NCI-H748 treated with DMSO at 0.1 percent for 48 hours (cell line): Measurements from ENCODE around the gene LDHAL6A.
"Not testable (repeated sequence)": the region's sequence is repeated elsewhere in the genome, so short reads cannot be mapped to it uniquely, and the experiment has no call there.

Source experiments
- DNase-seq: peaks from one replicate; lab custom pipeline; 2025; lab: John Stamatoyannopoulos, UW

LDHAL6A gene

DNA sequence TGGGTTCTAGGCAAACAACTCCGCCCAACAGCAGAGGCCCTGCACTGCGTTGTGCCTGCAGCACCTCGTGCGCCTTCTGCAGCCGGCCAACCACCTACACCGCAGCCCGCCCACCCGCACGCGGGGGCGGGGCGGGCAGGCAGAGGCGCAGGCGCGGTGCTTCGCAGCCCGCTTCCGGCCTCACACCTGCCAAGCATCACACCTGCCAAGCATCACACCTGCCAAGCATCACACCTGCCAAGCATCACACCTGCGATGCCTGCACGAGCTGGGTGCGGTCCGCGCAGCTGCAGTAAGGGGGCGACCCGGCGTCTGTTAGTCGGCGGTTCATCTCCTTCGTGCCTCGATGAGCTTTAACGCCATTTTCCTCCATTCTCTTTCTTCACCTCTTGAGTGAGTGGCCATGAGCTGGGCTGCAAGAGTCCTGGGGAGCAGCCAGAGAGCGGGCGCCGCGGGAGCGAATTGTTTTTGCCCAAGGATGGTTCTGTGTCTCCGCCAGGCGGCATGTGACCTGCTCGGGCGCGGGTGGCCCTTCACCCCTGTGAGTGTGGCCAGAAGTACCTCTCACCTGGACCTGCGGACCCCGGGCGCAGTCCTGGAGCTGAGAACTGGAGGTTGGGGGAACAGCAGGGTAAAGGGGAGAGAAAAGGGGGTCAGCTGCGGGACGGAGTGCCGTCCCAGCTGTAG lies at the start of gene LDHAL6A:
LDHAL6A (plus strand) TSS at position 171 of the 687 bp plus-strand sequence. CDS start 825 bp downstream, outside the sequence.
- DNase-seq = no peak

GRCh38 chr11:18407400-18407799 lies 48.3 kb upstream of the LDHAL6A start:
- not testable (repeated sequence) for DNase-seq

DNA sequence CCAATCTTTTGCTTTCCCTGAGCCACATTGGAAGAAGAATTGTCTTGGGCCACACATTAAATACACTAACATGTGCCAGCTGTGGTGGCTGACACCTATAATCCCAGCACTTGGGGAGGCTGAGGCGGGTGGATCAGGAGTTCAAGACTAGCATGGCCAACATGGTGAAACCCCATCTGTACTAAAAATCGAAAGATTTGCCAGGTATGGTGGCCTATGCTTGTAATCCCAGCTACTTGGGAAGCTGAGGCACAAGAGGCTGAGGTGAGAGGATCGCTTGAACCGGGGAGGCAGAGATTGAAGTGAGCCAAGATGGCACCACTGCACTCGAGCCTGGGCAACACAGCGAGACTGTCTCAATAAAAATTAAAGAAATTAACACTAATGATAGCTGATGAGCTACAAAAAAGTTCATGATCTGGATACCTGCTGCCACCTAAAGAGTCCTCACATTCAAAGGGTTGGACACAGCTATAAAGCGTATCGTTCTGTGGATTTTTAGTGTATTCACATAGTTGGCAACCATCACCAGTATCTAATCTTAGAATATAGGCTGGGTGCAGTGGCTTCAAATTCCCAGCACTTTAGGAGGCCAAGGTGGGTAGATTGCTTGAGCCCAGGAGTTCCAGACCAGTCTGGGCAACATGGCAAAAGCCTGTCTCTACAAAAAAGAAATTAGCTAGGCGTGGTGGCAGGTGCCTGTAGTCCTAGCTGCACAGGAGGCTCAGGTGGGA lies 46.9 kb upstream of the LDHAL6A start:
- no peak for DNase-seq

DNA sequence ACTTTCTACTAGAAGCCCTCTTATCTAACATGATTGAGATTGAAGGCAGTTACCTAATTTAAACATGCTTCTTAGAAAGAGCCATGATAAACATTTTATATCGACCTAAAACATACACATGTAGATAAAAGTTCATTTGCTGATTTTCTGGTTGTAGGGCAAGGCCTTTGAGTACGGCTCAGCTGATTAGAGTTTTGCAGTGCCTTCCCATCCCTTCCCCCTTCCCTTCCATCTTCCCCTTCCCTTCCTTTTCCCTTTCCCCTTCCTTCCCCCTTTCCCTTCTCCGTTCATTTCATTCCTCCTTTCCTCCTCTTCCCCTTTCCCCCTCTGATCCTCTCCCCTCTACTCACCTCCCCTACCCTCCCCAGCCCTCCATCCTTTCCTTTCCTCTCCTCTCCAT lies 39.2 kb upstream of the LDHAL6A start:
- no peak for DNase-seq

- DNase-seq = no peak
Measured at GRCh38 chr11:18419040-18419439, 36.6 kb upstream of the LDHAL6A start.

DNA sequence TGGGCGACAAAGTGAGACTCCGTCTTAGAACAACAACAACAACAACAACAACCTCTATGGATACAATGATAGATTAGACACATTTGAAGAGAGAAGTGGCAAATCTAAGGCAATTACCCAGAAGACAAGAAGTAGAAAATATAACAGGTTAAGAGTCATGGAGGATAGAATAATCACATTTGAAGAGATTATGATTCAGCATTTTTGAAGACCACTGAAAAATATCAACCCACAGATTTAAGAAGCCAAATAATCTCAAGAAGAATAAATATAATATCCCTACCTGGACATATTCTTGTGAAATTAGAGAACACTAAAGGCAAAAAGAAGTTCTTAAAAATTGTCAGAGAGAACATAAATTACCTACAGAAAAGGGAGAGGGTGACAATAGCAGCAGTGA lies 35.6 kb upstream of the LDHAL6A start:
- DNase-seq = no peak

DNA sequence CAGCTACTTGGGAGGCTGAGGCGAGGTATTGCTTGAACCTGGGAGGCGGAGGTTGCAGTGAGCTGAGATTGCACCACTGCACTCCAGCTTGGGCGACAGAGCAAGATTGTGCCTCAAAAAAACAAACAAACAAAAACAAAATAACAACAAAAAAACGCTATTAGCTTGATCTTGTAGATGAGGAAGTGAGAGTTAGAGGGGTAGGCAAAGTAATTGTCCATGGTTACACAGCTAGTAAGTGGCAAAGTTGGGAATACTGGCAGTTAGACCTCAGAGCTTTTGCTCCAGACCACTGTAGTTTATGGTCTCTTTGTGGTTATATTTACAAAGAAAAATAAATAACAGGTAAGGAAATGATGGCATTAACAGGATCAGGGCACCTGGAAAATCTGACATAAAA lies 28.4 kb upstream of the LDHAL6A start:
- DNase-seq = no peak

DNA sequence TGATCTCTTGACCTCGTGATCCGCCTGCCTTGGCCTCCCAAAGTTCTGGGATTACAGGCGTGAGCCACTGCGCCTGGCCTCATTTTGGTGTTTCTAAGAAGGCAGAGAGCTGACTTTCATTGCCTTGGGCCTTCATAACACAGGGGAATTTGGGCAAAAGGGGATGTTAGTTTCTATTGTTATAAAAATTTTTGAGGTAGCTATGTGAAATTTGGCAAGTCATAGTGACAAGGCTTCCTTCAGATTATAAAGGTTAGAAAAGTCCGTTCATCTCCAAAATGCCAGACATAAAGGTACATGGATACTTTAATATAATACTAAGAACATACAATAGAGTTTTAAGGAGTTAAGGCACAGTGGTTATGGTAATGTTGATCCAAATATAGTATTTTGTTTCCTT lies 26.3 kb upstream of the LDHAL6A start:
- no peak for DNase-seq

DNA sequence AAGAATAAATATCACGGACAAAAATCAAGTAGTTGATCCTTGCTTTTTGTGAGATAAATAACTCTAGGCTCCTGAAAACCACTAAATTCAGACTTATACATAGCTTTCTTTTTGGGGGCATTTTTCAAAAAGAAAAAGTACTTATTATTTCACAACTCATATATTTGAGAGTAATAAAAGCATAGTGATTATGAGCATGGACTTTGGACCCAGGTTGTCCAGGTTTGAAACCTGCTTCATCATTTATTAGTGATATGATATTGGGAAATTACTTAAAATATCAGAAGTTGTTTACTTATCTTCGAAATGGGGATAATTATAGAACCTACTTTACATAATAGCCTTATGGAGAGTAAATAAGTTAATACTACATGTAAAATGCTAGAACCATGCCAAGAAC lies 17.0 kb upstream of the LDHAL6A start:
- no peak for DNase-seq

DNA sequence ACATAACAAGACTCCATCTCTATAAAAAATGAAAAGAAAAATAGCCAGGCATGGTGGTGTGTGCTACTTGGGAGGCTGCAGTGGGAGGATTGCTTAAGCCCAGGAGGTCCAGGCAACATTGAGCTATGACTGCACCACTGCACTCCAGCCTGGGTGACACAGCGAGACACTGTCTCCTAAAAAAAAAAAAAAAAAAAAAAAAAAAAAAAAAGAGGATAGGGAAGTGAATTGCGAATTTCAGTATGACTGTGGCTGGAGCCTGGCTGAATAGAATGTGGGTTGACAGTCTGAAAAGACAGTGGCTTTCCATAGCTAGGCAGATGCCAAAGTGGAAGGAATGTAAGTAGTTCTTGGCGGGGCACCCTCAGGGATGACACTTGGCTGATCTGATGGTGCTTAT lies 6.4 kb upstream of the LDHAL6A start:
- DNase-seq = no peak

DNA sequence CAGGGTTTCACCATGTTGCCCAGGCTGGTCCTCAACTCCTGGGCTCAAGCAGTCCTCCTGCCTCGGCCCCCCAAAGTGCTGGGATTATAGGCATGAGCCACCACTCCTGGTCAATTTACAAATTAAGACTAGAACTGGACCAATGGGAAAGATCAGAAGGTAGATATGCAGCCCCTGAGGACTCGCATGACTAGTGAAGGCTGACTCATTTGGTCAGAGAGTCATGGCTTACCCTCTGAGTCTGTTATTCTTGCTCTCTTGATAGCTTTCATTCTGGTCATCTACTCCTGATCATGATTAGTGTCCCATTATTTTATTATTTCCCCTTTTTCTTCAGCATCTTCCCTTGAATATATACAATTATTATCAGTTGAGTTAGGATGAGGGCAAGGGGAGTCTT lies 2.7 kb upstream of the LDHAL6A start:
- no peak for DNase-seq

DNA sequence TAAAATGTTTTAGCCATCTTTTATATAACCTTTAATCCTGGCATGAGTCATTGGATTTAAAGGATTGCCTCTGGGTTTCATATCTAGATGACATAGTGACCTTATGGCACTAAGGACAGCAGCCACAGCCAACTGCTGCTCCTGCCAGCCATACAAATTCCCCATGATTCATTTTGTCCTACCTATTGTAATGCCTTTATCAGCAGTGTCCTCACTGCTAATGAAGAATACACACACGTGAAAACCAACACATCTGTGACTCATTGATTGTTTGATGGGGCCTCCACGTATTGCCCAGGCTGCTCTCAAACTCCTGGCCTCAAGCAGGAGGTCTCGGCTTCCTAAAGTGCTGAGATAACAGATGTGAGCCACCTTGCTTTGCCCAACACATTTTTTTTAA lies 1.8 kb downstream of the LDHAL6A start:
- DNase-seq = no peak

- DNase-seq = no peak
Measured at GRCh38 chr11:18459634-18460033, 4.0 kb downstream of the LDHAL6A start.

DNA sequence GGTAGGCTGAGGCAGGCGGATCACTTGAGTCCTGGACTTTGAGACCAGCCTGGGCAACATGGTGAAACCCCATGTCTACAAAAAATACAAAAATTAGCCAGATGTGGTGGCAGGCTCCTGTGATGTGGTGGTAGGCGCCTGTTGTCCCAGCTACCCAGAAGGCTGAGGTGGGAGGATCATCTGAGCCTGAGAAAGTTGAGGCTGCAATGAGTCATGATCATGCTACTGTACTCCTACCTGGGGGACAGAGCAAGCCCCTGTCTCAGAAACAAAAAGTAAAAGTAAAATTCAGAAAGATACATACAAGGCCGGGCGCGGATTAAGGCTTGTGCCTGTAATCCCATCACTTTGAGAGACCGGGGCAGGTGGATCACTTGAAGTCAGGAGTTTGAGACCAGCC lies 6.3 kb downstream of the LDHAL6A start:
- no peak for DNase-seq

GRCh38 chr11:18463439-18463838 lies 7.8 kb downstream of the LDHAL6A start:
- no peak for DNase-seq

- no peak for DNase-seq
Measured at GRCh38 chr11:18466402-18466801, 10.7 kb downstream of the LDHAL6A start.

GRCh38 chr11:18468059-18468458 lies 12.4 kb downstream of the LDHAL6A start:
- no peak for DNase-seq

- DNase-seq = no peak
Measured at GRCh38 chr11:18468961-18469360, 13.3 kb downstream of the LDHAL6A start.

DNA sequence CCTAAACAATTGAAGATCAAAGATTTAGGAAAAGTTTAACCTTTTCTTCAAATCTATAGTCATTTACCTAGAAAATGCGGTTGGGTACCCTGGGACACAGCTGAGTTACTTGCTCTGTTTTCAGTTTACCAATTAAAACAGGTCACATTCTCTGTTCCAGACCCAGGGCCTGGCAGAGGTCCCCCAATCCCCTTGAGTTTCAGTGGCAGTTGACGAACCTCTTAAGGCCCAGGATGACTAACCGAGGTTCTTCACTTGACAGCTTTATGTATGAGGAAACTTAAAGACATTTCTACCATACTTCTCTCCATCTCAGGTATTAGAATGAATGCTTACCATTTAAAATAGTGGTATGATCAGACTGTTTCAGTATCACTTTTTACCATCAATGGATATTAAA lies 16.3 kb downstream of the LDHAL6A start:
- no peak for DNase-seq

DNA sequence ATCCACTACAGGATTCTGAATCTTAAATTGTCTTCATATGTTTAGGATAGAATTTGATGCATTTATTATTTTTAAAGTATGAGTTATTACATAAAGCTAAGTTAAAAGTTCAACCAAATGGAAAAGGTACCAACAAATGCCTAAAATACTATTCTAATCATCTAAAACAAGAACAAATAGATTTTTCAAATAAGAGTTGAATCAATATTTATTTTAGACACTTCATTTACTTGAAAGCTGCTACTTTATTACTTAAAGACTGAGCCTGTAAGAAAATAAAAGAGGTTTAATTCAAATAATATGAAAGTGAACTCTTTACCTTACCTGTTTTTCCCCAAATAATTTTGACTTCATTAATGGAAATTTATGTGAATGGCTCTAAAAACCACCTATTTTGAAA lies 16.9 kb downstream of the LDHAL6A start:
- no peak for DNase-seq

GRCh38 chr11:18479063-18479462 lies 23.4 kb downstream of the LDHAL6A start:
- DNase-seq = no peak

GRCh38 chr11:18485913-18486528 lies 30.4 kb downstream of the LDHAL6A start:
- DNase-seq = no peak

DNA sequence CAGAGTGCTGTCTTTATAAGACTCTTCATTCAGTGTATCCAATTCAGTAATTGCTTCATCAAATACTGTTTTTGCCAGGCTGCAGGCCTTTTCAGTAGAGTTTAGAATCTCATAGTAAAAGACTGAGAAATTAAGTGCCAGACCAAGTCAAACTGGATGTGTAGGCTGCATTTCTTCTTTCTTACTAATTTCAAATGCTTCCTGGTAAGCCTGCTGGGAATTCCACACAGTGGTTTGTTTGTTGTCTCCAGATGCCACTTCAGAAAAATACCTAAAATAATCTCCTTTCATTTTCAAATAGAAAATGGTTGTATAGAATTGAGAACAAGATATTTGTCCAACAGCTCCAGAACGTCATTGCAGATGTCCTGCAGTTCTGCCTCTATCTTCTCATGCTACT lies 34.7 kb downstream of the LDHAL6A start:
- DNase-seq = no peak
